ENCODE results near the gene SEC24B. TPM values are rescaled to one million over a fixed set of nuclear protein-coding genes. Genes with fewer than 3 reads are reported as not detected.
"Not testable (repeated sequence)": the region's sequence is repeated elsewhere in the genome, so short reads cannot be mapped to it uniquely, and the experiment has no call there.

SEC24B gene
- total RNA-seq, 1 experiment from 2014 or later: 5.1 TPM

DNA sequence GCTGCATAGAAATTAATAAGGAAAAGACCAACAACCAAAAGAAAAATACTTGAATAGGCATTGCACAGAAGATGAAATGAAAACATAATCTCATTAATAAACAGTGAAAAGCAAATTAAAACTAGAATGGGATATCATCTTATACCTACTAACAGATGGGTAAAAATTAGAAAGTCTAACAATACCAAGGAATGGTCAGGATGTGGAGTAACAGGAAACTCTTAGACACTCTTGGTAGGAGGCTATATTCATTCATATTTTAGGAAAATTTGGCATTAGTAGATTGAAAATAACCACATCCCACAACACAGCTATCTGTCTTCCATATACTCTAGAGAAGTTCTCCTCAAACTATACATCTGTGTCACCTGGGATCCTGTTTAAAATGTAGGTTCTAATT, 36.3 kb downstream of the SEC24B start:
- DNase-seq (ENCODE audit: low read depth): no peak
- in situ Hi-C loops (cut with HindIII; ENCODE audit: low pct_unique_long_range_greater_than_20kb, low sequenced_read_pairs): no loop called here

DNA sequence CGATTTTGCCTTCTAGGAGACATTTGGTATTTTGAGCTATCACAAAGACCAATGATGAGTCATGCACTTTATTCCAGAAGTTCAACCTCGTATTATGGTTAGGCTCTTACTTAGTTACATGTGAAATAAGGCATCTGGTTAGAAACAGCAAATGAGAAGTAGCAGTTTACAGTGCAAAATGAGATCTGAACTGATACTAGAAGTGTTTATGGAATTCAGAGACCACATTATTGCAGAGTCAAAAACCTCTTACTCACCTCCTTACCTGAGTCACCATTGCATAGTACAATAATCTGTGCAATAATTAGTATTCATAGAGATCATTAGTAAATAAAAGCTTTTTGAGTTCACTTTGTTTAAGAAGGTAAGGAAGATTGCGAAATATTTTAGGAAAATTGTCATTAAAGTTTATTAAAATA, 38.7 kb downstream of the SEC24B start:
- DNase-seq (ENCODE audit: low read depth): peak; percentile 26
- in situ Hi-C loops (cut with HindIII; ENCODE audit: low pct_unique_long_range_greater_than_20kb, low sequenced_read_pairs): no loop called here

DNA sequence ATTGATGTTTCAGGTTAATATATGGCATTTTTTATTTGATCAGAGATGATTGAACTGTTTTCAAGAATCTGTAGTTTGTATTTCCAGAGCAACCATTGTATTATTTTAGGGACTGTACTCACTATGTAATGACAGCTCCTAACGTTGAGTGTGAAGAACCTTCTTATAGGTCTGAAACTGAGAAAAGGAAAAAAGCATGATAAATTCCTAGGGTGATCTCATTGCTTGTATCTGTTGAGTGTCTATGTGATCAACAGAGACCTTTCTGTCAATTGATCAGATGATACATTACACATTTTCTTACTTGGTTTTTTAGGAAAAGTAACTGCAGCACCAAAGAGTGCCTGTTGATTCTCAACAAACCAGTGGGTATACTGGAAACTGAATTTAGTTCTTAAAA, 40.2 kb downstream of the SEC24B start:
- DNase-seq (ENCODE audit: low read depth): no peak
- in situ Hi-C loops (cut with HindIII; ENCODE audit: low pct_unique_long_range_greater_than_20kb, low sequenced_read_pairs): no loop called here

DNA sequence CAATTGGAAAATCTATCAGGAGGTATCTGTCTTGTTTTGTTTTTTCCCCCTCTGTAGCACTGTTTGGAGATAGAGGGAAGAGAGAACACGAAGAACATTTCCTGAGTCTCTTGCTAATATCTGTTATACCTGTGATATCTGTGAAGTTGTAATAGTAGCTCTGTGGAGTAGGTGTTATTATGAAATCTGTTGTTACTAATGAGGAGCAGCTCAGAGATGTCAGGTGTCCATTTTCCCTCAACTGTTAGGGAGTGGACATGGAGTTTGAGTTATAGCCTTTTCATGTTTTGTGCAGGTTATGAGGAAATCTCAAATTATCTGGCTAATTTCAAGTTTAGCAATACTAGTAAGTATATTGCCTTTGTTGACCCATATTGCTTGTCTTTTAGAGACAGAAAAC, 52.4 kb downstream of the SEC24B start:
- in situ Hi-C loops (cut with HindIII; ENCODE audit: low pct_unique_long_range_greater_than_20kb, low sequenced_read_pairs): no loop called here
- no peak for DNase-seq (ENCODE audit: low read depth)

DNA sequence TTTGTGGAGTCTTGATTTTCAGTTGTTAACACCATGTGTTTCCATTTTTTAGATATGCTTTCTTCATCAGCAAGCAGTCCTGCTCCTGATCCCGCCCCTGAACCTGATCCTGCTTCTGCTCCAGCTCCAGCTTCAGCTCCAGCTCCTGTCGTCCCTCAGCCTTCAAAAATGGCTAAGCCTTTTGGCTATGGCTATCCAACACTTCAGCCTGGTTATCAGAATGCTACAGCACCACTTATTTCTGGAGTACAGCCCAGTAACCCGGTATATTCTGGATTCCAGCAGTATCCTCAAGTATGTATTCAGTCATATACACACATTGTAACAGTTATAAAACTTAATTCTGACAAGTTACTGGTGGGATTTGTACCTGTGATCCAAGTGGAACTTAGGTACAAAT, 60.9 kb downstream of the SEC24B start:
- in situ Hi-C loops (cut with HindIII; ENCODE audit: low pct_unique_long_range_greater_than_20kb, low sequenced_read_pairs): no loop called here

DNA sequence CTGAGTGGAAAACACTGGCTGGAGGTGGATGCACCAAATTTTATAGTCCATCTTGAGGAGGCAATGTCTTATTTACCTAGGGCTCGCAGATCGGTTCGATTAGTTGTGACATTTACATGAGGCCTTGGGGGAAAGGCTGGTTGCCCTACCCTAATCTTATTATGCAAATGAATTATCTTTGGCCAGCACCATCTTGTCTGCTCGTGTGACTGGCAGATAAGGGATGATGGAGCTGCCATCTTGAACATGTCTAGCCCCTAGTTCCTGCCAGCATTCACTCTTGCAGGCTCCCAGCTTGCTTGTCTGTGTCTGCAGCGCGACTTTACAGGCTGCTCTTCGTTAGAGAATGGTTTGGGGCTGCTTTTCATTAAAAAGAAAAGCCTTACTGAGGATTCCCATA, 61.9 kb downstream of the SEC24B start:
- in situ Hi-C loops (cut with HindIII; ENCODE audit: low pct_unique_long_range_greater_than_20kb, low sequenced_read_pairs): no loop called here

More for the DNA sequence above, 60.9 kb downstream of the SEC24B start:
- DNase-seq (ENCODE audit: low read depth): no peak

DNA sequence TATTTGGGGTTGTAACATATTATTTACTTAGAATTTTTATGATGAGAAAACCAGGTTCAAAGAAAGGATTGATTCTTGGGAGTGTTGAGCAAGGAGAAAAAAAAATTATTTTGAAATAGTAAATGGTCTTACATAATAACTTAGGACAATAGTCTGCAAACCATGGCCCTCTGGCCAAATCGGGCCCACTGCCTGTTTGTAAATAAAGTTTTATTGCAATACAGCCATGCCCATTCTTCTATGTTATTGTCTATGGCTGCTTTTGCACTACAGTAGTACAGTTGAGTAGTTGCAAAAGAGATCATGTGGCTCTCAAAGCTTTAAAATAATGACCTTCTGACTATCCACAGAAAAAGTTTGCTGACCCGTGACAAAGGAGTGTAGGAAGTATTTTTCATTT, 63.3 kb downstream of the SEC24B start:
- in situ Hi-C loops (cut with HindIII; ENCODE audit: low pct_unique_long_range_greater_than_20kb, low sequenced_read_pairs): no loop called here
- DNase-seq (ENCODE audit: low read depth): no peak

More for the DNA sequence above, 61.9 kb downstream of the SEC24B start:
- DNase-seq (ENCODE audit: low read depth): no peak

DNA sequence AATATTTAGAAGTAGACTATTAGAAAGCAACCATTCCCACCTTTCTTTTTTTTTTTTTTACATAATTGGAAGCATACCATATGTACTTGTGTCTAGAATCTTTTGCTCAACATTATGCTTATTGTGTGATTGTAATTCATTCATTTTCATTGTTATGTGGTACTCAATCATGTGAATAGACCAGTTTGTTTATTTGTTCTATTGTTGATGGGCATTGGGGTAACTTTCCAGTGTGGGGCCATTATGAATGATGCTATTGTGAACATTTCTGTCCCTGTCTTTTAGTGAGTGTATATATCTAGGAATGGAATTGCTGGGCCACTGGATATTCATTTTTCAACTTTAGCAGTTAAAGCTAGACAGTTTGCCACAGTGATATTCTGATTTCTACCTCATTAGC, 63.9 kb downstream of the SEC24B start:
- in situ Hi-C loops (cut with HindIII; ENCODE audit: low pct_unique_long_range_greater_than_20kb, low sequenced_read_pairs): no loop called here

DNA sequence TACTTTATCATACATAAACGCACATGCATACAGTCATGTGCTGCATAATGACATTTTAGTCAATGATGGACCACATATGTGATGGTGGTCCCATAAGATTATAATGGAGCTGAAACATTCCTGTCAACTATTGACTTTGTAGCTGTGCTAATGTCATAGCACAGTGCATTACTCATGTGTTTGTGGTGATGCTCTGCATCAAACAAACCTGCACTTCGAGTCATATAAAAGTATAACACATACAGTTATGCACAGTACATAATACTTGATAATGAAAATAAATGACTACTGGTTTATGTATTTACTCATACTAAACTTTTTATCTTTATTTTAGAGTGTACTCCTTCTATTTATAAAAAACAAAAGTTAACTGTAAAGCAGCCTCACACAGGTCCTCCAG, 65.9 kb downstream of the SEC24B start:
- no peak for DNase-seq (ENCODE audit: low read depth)
- in situ Hi-C loops (cut with HindIII; ENCODE audit: low pct_unique_long_range_greater_than_20kb, low sequenced_read_pairs): no loop called here

More for the DNA sequence above, 63.9 kb downstream of the SEC24B start:
- DNase-seq (ENCODE audit: low read depth): no peak

DNA sequence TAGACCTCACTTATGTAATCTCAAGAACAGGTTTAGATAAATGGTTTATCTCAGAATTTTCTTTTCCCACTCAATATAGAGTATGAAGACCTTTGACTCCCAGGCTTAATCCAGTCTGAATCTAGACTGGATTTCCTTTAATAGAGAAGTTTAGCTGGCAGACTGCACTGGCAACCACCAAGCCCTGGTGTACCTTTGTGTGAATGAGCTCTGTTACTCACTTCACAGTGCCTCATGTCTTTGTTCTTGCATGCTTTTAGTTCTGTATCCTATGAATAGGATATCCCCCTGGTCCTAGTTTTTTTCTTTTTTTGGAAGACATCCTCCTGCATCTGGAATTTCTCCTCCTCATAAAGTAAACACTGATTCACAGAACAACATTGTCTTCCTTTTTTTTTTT, 73.3 kb downstream of the SEC24B start:
- in situ Hi-C loops (cut with HindIII; ENCODE audit: low pct_unique_long_range_greater_than_20kb, low sequenced_read_pairs): no loop called here
- DNase-seq (ENCODE audit: low read depth): no peak

DNA sequence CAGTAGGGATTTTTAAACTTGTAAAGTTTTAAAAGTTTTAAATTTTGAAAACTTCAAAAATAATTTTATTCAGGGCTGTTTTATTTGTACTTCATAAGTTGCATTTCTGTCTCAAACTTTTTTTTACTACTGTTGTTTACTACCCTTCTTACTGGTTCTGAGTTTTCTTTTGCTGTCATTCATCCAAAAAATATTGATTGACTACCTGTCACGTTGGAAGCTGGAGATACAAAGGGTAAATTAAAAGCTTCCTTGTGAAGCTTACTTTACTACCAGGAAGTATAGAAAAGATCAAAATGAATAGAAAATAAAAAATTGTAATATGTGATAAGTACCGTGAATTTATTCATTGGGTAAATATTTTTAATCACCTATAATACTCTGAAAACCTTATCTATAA, 77.1 kb downstream of the SEC24B start:
- in situ Hi-C loops (cut with HindIII; ENCODE audit: low pct_unique_long_range_greater_than_20kb, low sequenced_read_pairs): no loop called here

DNA sequence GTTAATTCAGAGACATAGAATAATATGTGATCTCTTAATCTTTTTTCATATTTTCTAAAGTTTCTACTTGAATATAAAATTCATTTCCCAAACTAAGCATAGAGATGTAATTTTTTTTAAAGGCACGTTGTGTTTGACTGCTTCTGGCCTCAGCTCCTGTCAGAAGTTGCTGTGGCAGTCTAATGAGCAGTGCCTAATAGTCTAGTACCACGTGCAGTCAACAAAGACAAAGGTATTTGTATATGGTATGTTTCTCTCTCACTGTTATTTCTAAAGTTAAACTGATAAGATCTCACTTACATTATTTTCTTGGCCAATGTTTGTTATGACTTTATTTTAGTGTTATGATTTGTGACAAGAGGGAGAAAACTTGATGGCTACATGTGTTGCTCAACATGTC, 77.8 kb downstream of the SEC24B start:
- no peak for DNase-seq (ENCODE audit: low read depth)
- in situ Hi-C loops (cut with HindIII; ENCODE audit: low pct_unique_long_range_greater_than_20kb, low sequenced_read_pairs): no loop called here

More for the DNA sequence above, 77.1 kb downstream of the SEC24B start:
- DNase-seq (ENCODE audit: low read depth): no peak

DNA sequence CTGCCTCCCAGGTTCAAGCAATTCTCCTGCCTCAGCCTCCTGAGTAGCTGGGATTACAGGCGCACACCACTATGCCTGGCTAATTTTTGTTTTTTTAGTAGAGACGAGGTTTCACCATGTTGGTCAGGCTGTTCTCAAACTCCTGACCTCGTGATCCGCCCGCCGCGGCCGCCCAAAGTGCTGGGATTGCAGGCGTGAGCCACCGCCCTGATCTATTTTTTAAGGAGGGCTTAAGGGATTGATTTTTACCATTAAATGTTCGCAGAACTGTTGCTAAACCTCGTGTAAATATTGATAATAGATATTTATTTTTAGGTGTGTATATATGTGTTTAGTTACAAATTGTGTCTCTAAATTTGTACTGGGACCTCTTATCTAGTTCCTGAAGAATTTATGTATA, 79.8 kb downstream of the SEC24B start:
- DNase-seq (ENCODE audit: low read depth); in situ Hi-C loops (cut with HindIII; ENCODE audit: low pct_unique_long_range_greater_than_20kb, low sequenced_read_pairs): not testable (repeated sequence)

DNA sequence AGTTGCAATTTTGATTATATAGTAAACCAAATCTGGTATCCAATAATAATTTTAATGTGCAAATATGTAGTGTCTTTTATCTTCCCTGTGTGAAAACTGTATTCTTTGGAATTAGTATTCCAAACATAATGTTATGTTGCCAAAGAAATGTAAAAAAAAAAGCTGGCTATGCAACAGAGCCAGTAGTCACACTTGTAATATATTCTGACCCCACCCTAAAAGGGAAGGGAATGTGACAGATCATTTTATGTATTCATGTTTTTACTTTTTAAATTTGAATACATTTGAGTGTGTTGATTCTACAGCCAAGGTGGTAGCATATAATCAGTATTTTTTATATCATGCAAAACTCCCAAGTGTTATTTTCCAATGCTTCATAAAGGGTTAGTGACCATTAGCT, 98.6 kb downstream of the SEC24B start:
- in situ Hi-C loops (cut with HindIII; ENCODE audit: low pct_unique_long_range_greater_than_20kb, low sequenced_read_pairs): no loop called here
- DNase-seq (ENCODE audit: low read depth): no peak

DNA sequence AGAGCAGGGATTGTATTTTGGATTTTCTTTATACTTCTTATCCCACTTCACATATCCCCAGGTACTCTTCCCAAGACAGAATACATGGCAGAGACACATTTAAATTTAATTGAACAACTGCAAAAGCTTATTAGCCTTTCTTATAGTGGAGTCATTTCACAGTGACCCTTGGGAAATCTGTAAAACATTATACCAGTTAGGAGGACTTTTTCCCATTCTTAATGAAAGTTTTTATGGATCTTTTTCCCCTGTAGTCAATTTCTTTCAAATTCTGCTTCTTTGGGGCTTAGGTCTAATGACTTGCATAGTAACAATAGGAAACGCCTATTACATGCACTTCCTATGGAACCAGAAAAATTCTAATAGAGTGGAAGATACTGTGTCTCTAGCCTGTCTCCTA, 111.8 kb downstream of the SEC24B start:
- in situ Hi-C loops (cut with HindIII; ENCODE audit: low pct_unique_long_range_greater_than_20kb, low sequenced_read_pairs): no loop called here
- DNase-seq (ENCODE audit: low read depth): no peak

DNA sequence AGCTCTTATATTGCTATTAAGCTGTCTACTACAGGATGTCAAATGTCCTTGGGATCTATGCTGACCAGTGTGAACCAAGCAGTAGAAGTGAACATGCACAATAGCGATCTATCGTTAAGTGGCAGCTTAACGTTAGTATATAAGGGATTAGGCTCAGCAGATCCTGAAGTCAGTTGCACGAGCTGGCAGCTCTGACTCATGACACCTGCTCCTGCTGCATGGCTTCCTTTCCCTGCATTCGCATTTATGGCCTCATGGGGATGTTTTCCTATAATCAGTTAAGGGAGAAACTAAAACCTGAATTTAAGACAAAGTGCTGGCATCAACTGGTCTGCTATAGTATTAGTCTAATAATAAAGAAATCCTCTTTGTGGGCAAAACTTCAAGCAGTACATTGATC, 113.8 kb downstream of the SEC24B start:
- in situ Hi-C loops (cut with HindIII; ENCODE audit: low pct_unique_long_range_greater_than_20kb, low sequenced_read_pairs): no loop called here
- no peak for DNase-seq (ENCODE audit: low read depth)

DNA sequence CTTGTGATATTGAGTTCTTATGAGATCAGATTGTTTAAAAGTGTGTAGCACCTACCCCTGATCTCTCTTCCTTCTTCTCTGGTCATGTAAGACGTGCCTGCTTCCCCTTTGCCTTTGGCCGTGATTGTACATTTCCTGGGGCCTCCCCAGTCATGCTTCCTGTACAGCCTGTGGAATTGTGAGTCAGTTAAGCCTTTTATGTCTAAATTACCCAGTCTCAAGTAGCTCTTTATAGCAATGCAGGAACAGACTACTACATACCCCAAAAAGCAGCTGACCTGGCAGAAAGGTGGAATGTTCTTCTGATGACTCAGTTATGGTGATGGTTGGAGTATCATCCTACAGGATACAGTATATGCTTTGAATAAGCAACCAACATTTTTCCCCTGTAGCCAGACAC, 115.0 kb downstream of the SEC24B start:
- DNase-seq (ENCODE audit: low read depth): no peak
- in situ Hi-C loops (cut with HindIII; ENCODE audit: low pct_unique_long_range_greater_than_20kb, low sequenced_read_pairs): no loop called here

DNA sequence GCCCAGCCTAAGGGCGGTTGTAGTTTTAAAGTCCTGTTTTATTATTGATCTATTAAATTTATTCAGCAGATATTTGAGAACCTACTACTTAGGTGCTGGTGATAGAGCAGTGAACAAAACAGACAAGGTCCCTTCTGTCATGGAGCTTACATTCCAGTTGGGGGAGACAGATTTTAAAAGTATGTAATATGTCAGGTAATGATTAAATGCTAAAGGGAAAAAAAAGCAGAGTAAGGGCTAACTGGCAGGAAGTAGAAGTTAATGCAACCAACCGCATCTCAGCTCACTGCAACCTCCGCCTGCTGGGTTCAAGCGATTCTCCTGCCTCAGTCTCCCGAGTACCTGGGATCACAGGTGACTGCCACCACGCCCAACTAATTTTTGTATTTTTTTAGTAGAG, 118.6 kb downstream of the SEC24B start:
- no peak for DNase-seq (ENCODE audit: low read depth)
- in situ Hi-C loops (cut with HindIII; ENCODE audit: low pct_unique_long_range_greater_than_20kb, low sequenced_read_pairs): loop anchor here (10.0 kb wide), 1 partner anchor 117 kb away; the partner anchor contains the start of gene SEC24B

DNA sequence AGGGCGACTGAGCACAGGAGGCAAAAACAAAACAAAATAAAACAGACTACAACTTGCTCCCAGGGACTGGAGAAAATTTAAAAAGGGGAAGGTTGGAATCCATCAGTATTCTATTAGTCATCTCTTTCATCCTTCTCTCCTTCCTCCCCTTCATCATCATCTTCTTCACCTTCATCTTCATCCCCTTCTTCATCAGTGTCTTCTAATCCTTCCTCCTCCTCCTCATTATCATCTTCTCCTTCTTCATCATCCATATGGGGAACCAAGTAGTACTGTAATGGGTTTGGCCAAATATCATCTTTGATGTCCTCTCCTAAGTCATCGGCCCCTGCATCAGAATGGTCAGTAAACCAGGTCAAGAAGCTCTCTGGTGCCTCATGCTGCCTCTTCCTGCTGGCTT, 119.5 kb downstream of the SEC24B start:
- no peak for DNase-seq (ENCODE audit: low read depth)
- in situ Hi-C loops (cut with HindIII; ENCODE audit: low pct_unique_long_range_greater_than_20kb, low sequenced_read_pairs): loop anchor here (10.0 kb wide), 1 partner anchor 118 kb away; the partner anchor contains the start of gene SEC24B

DNA sequence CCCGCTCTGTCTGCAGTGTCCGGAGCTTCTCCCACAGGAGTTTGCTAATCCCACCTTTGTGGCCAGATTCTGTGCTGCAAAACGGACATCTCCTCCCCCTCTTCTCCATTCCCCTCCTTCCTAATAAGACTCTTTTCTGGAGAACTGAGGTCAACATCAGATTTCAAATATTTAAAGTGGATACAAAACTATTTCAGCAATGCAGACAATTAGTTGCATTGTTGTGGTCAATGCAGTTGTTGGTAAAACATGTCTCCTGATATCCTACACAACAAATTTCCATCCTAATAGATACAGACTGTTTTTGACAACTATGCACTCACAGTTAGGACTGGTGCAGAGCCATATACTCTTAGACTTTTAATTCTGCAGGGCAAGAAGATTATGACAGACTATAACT, 121.4 kb downstream of the SEC24B start:
- in situ Hi-C loops (cut with HindIII; ENCODE audit: low pct_unique_long_range_greater_than_20kb, low sequenced_read_pairs): loop anchor here (10.0 kb wide), 1 partner anchor 120 kb away; the partner anchor contains the start of gene SEC24B
- DNase-seq (ENCODE audit: low read depth): no peak

DNA sequence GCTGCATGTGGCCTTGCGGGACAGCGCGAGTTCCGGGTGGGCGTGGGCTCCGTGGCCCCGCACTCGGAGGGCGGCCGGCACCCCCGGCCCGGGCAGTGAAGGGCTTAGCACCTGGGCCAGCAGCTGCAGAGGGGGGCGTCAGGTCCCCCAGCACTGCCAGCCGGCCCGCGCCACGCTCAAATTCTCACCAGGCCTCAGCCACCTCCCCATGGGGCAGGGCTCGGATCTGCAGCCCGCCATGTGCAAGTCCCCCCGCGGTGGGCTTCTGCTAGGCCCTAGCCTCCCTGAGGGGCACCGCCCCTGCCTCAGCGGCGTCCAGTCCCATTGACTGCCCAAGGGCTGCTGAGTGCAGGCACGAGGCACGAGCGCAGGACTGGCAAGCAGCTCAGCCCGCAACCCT, 123.8 kb downstream of the SEC24B start:
- in situ Hi-C loops (cut with HindIII; ENCODE audit: low pct_unique_long_range_greater_than_20kb, low sequenced_read_pairs): loop anchor here (10.0 kb wide), 1 partner anchor 123 kb away; the partner anchor contains the start of gene SEC24B
- DNase-seq (ENCODE audit: low read depth): no peak

All from Caki2 (cell line).